ENCODE measurements around the gene CERT1.
A peak's percentile ranks its signal among the peaks of the same experiment; 100 is the strongest.
"Not testable (repeated sequence)": the region's sequence is repeated elsewhere in the genome, so short reads cannot be mapped to it uniquely, and the experiment has no call there.

Gene CERT1

GRCh38 chr5:75511435-75512382, at the start of gene CERT1, which contains the start of gene POLK:
CERT1 (minus strand) TSS chr5:75511629; CDS start chr5:75511207, 422 bp downstream.
POLK (plus strand) TSS chr5:75511891.
- DNase-seq (ENCODE audit: low read depth, low spot score): peak; percentile 98

GRCh38 chr5:75560655-75561054, 49.2 kb upstream of the CERT1 start:
- DNase-seq (ENCODE audit: low read depth, low spot score): not testable (repeated sequence)

- DNase-seq (ENCODE audit: low read depth, low spot score): no peak
These were observed 47.7 kb upstream of the CERT1 start for GRCh38 chr5:75558981-75559632.

- DNase-seq (ENCODE audit: low read depth, low spot score): no peak
These were observed 46.8 kb upstream of the CERT1 start for GRCh38 chr5:75558221-75558620.

- no peak for DNase-seq (ENCODE audit: low read depth, low spot score)
These were observed 41.9 kb upstream of the CERT1 start for GRCh38 chr5:75553358-75553757.

- no peak for DNase-seq (ENCODE audit: low read depth, low spot score)
These were observed 41.3 kb upstream of the CERT1 start for GRCh38 chr5:75552764-75553163.

- no peak for DNase-seq (ENCODE audit: low read depth, low spot score)
These were observed 40.0 kb upstream of the CERT1 start for GRCh38 chr5:75551471-75551870.

- no peak for DNase-seq (ENCODE audit: low read depth, low spot score)
These were observed 39.2 kb upstream of the CERT1 start for GRCh38 chr5:75550597-75550996.

GRCh38 chr5:75547812-75548211, 36.4 kb upstream of the CERT1 start:
- no peak for DNase-seq (ENCODE audit: low read depth, low spot score)

GRCh38 chr5:75546830-75547229, 35.4 kb upstream of the CERT1 start:
- no peak for DNase-seq (ENCODE audit: low read depth, low spot score)

- no peak for DNase-seq (ENCODE audit: low read depth, low spot score)
These were observed 33.7 kb upstream of the CERT1 start for GRCh38 chr5:75545131-75545530.

- no peak for DNase-seq (ENCODE audit: low read depth, low spot score)
These were observed 26.8 kb upstream of the CERT1 start for GRCh38 chr5:75538211-75538610.

- DNase-seq (ENCODE audit: low read depth, low spot score): peak; percentile 72
These were observed 25.4 kb upstream of the CERT1 start for GRCh38 chr5:75536694-75537360.

- DNase-seq (ENCODE audit: low read depth, low spot score): no peak
These were observed 24.7 kb upstream of the CERT1 start for GRCh38 chr5:75536147-75536546.

GRCh38 chr5:75534734-75535133, 23.3 kb upstream of the CERT1 start:
- no peak for DNase-seq (ENCODE audit: low read depth, low spot score)

GRCh38 chr5:75533716-75534115, 22.3 kb upstream of the CERT1 start:
- DNase-seq (ENCODE audit: low read depth, low spot score): not testable (repeated sequence)

- no peak for DNase-seq (ENCODE audit: low read depth, low spot score)
These were observed 20.8 kb upstream of the CERT1 start for GRCh38 chr5:75532190-75532589.

GRCh38 chr5:75529185-75529584, 17.8 kb upstream of the CERT1 start:
- no peak for DNase-seq (ENCODE audit: low read depth, low spot score)

GRCh38 chr5:75526070-75526469, 14.6 kb upstream of the CERT1 start:
- no peak for DNase-seq (ENCODE audit: low read depth, low spot score)

- DNase-seq (ENCODE audit: low read depth, low spot score): no peak
These were observed 13.9 kb upstream of the CERT1 start for GRCh38 chr5:75525344-75525743.

GRCh38 chr5:75524591-75524990, 13.2 kb upstream of the CERT1 start:
- no peak for DNase-seq (ENCODE audit: low read depth, low spot score)

GRCh38 chr5:75524071-75524470, 12.6 kb upstream of the CERT1 start:
- no peak for DNase-seq (ENCODE audit: low read depth, low spot score)

All from ELF-1 (cell line).